Body of pancreas (tissue), 4 donors: ENCODE data around the gene CNTLN. TPM values are rescaled to one million over a fixed set of nuclear protein-coding genes. Genes with fewer than 3 reads are reported as not detected.

Source experiments
- ATAC-seq: fragments of 150-250 bp; one replicate; pipeline ENCODE4 v1.9.1; 2016
- DNase-seq, 4 donors: peaks; one replicate each; pipeline ENCODE4 v3.0.0-alpha.2; 2019
- H3K27ac ChIP-seq, 4 donors: fragments of 200-600 bp; sonication (generic); 1 replicate in 3 of 4; 2 replicates in 1 of 4; pipeline versions ENCODE4 v1.5.1 to v1.6.1; 2016 to 2019; ENCODE audit warnings: mild to moderate bottlenecking in 1 of 4, mixed read lengths in 1 of 4, moderate library complexity in 1 of 4
- H3K27me3 ChIP-seq, 2 donors: fragments of 200-600 bp; sonication (generic); one replicate each; pipeline ENCODE4 v1.6.0; 2016; ENCODE audit warnings: mild to moderate bottlenecking in 1 of 2
- H3K36me3 ChIP-seq, 2 donors: fragments of 200-600 bp; sonication (generic); replicated peaks in 1 of 2; 2 replicates each; pipeline ENCODE4 v1.5.1; 2016; ENCODE audit warnings: low read depth in 2 of 2; ENCODE audit not compliant: insufficient read depth in 1 of 2
- H3K4me1 ChIP-seq: fragments of 200-600 bp; sonication (generic); one replicate; pipeline ENCODE4 v1.6.0; 2016
- H3K4me3 ChIP-seq, 2 donors: fragments of 200-600 bp; sonication (generic); 1 replicate in 1 of 2; 2 replicates in 1 of 2; pipeline ENCODE4 v1.5.1; 2016 to 2019
- H3K9me3 ChIP-seq, 3 donors: fragments of 200-600 bp; sonication (generic); 1 replicate in 2 of 3; 2 replicates in 1 of 3; pipeline ENCODE4 v1.5.1; 2016
- POLR2A ChIP-seq, 3 donors: fragments of 450-650 bp; IDR thresholded peaks; one replicate each; pipeline ENCODE4 v1.6.1; 2016; ENCODE audit warnings: antibody characterized with exemption in 3 of 3, mild to moderate bottlenecking in 2 of 3
- WGBS, 2 donors: methylation state at CpG; one replicate each; pipeline ENCODE4 v1.1.5; 2017; 5-methylcytosine and 5-hydroxymethylcytosine counted together
- intact Hi-C: fragments of 100-400 bp; cut with DNase I; formaldehyde crosslinking; loops from one replicate; pipeline ENCODE4 v1.15.1; 2023
- small RNA-seq: library from RNA; depleted of rRNA; stranded (forward); fragments of <200 nt; gene quantifications from one replicate; pipeline ENCODE3, GENCODE V24; 2016
- total RNA-seq, 2 donors: library from RNA; depleted of rRNA; stranded (reverse); fragments of >200 nt; gene quantifications; one replicate each; pipeline ENCODE4 v1.1.0, GENCODE V29; 2016
- TF ChIP-seq, protein P1 (sequence below), 7 experiments: fragments of 450-650 bp in 4 of 7; fragments of 200-600 bp in 3 of 7; sonication (generic) in 3 of 7; IDR thresholded peaks; one replicate each; pipeline ENCODE4 v1.5.1; 2016 to 2019; ENCODE audit warnings: antibody characterized with exemption in 7 of 7

The CNTLN gene
- total RNA-seq, 2 donors from 2014 or later = 7.3 to 11.2 TPM

DNA sequence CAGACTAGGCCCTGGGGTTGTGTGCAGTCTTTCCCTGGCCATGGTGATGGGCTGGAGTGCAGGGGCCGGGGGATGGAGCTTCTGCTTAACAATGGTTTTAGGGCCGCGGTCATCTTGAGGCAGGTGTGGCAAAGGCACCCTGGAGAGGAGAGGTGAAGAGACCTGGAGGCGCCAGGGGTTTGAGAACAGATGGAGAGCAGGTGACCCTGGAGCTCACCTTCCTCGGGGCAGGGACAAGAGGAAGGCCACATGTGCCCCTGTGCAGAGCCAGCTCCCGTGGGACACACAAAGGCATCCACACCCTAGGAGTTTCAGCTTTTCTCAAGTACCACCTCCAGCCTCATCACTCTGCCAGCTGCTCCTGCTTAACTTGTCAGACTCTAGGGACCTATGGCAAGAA lies 397.6 kb downstream of the CNTLN start:
- no peaks in the 10 kb centered on the region for H3K36me3 ChIP-seq
- DNase-seq = no peak
- intact Hi-C loops = no loop called here
- ATAC-seq = no peak
- no peak overlapping the region for H3K27ac ChIP-seq
- H3K4me1 ChIP-seq = no peaks in the 10 kb centered on the region
- TF ChIP-seq, protein P1, sequence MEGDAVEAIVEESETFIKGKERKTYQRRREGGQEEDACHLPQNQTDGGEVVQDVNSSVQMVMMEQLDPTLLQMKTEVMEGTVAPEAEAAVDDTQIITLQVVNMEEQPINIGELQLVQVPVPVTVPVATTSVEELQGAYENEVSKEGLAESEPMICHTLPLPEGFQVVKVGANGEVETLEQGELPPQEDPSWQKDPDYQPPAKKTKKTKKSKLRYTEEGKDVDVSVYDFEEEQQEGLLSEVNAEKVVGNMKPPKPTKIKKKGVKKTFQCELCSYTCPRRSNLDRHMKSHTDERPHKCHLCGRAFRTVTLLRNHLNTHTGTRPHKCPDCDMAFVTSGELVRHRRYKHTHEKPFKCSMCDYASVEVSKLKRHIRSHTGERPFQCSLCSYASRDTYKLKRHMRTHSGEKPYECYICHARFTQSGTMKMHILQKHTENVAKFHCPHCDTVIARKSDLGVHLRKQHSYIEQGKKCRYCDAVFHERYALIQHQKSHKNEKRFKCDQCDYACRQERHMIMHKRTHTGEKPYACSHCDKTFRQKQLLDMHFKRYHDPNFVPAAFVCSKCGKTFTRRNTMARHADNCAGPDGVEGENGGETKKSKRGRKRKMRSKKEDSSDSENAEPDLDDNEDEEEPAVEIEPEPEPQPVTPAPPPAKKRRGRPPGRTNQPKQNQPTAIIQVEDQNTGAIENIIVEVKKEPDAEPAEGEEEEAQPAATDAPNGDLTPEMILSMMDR (IDR thresholded peaks at IDR 0.05) = no peak
- no peak for TF ChIP-seq POLR2A (IDR thresholded peaks at IDR 0.05)
- H3K4me3 ChIP-seq = no peak overlapping the region
- WGBS, 2 donors = 59 to 60% methylated on average over 6 of the region's 6 CpGs
- H3K27me3 ChIP-seq = no peaks in the 10 kb centered on the region
- H3K9me3 ChIP-seq = no peaks in the 10 kb centered on the region

- DNase-seq (no peak), ATAC-seq (no peak)
- WGBS, 2 donors = 61 to 66% methylated on average over 3 of the region's 3 CpGs
- intact Hi-C loops = no loop called here
- Histone ChIP-seq H3K4me3 (no peak overlapping the region), H3K9me3 (no peaks in the 10 kb centered on the region), H3K4me1 (no peaks in the 10 kb centered on the region), H3K27ac (no peak overlapping the region), H3K36me3 (no peaks in the 10 kb centered on the region), H3K27me3 (no peaks in the 10 kb centered on the region)
- TF ChIP-seq, protein P1 (IDR thresholded peaks at IDR 0.05) = no peak
- no peak for TF ChIP-seq POLR2A (IDR thresholded peaks at IDR 0.05)
Measured at GRCh38 chr9:17535176-17535575, 400.3 kb downstream of the CNTLN start.

DNA sequence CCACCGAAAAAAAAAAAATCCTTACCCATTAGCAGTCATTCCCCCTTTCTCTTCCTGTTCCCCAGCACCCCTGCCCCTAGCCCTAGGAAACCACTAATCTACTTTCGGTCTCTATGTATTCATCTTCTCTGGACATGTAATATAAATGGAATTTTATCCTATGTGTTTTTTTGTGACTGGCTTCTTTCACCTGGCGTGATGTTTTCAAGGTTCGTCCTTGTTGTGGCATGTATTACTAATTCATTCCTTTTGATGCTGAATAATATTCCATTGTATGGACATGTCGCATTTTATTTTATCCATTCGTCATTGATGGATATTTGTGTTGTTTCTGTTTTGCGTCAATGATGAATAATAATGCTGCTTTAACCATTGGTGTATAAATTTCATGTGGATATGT lies 401.2 kb downstream of the CNTLN start:
- TF ChIP-seq, protein P1 (IDR thresholded peaks at IDR 0.05) = no peak
- no peak for TF ChIP-seq POLR2A (IDR thresholded peaks at IDR 0.05)
- no peaks in the 10 kb centered on the region for H3K9me3 ChIP-seq
- ATAC-seq (no peak), DNase-seq (no peak)
- H3K36me3 ChIP-seq = no peaks in the 10 kb centered on the region
- H3K4me3 ChIP-seq = no peak overlapping the region
- WGBS, 2 donors = 67 to 71% methylated on average over 7 of the region's 7 CpGs
- no peak overlapping the region for H3K27ac ChIP-seq
- H3K4me1 ChIP-seq = no peaks in the 10 kb centered on the region
- intact Hi-C loops = no loop called here
- no peaks in the 10 kb centered on the region for H3K27me3 ChIP-seq

GRCh38 chr9:17551023-17551422 lies 416.2 kb downstream of the CNTLN start:
- no peak overlapping the region for H3K4me3 ChIP-seq
- H3K27ac ChIP-seq = no peak overlapping the region
- DNase-seq (no peak), ATAC-seq (no peak)
- intact Hi-C loops = no loop called here
- TF ChIP-seq, protein P1 (IDR thresholded peaks at IDR 0.05) = no peak
- TF ChIP-seq POLR2A (IDR thresholded peaks at IDR 0.05) = no peak
- no peaks in the 10 kb centered on the region for H3K36me3 ChIP-seq
- 45 to 52% methylated on average over 2 of the region's 2 CpGs for WGBS, 2 donors
- H3K9me3 ChIP-seq = peaks cover 0 to 9% (median 0%) of the 10 kb centered on the region in 3 donors
- no peaks in the 10 kb centered on the region for H3K27me3 ChIP-seq
- H3K4me1 ChIP-seq = no peaks in the 10 kb centered on the region

Small RNAs within 50 kb of the gene (small RNA-seq; reads per million reads assigned to genes)
- gene RPS29P33 = not detected
